Measurements from ENCODE around the gene PRRG3.

- TF ChIP-seq, protein P1, sequence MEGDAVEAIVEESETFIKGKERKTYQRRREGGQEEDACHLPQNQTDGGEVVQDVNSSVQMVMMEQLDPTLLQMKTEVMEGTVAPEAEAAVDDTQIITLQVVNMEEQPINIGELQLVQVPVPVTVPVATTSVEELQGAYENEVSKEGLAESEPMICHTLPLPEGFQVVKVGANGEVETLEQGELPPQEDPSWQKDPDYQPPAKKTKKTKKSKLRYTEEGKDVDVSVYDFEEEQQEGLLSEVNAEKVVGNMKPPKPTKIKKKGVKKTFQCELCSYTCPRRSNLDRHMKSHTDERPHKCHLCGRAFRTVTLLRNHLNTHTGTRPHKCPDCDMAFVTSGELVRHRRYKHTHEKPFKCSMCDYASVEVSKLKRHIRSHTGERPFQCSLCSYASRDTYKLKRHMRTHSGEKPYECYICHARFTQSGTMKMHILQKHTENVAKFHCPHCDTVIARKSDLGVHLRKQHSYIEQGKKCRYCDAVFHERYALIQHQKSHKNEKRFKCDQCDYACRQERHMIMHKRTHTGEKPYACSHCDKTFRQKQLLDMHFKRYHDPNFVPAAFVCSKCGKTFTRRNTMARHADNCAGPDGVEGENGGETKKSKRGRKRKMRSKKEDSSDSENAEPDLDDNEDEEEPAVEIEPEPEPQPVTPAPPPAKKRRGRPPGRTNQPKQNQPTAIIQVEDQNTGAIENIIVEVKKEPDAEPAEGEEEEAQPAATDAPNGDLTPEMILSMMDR (IDR thresholded peaks at IDR 0.05): no peak
- TF ChIP-seq POLR2A (IDR thresholded peaks at IDR 0.05) (no peak), EP300 (IDR thresholded peaks at IDR 0.05) (no peak), POLR2AphosphoS5 (IDR thresholded peaks at IDR 0.05) (no peak)
Measured at GRCh38 chrX:151742311-151742710, 47.1 kb downstream of the PRRG3 start.
